Cortex of kidney (tissue), 1 donor: ENCODE data around the gene POU6F1.

Experiments
- DNase-seq: peaks from one replicate; lab custom pipeline; 2025; lab: John Stamatoyannopoulos, UW

POU6F1 gene

DNA sequence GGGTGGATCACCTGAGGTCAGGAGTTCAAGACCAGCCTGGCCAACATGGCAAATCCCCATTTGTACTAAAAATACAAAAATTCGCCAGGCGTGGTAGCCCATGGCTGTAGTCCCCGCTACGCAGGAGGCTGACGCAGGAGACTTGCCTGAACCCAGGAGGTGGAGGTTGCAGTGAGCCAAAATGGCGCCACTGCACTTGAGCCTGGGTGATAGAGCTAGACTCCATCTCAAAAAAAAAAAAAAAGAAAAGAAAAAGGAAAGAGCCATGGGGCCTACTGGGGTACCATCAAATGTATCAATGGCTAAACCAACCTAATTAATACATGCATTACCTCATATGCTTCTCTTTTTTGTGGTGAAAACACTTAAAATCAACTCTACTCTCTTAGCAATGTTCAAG, 55.6 kb downstream of the POU6F1 start:
- DNase-seq, result no peak

GRCh38 chr12:51160814-51161459, 56.9 kb downstream of the POU6F1 start:
- no peak for DNase-seq

- no peak for DNase-seq
Measured at GRCh38 chr12:51156245-51156765, 61.6 kb downstream of the POU6F1 start.

- DNase-seq, result no peak
Measured at GRCh38 chr12:51152953-51153352, 64.9 kb downstream of the POU6F1 start.

DNA sequence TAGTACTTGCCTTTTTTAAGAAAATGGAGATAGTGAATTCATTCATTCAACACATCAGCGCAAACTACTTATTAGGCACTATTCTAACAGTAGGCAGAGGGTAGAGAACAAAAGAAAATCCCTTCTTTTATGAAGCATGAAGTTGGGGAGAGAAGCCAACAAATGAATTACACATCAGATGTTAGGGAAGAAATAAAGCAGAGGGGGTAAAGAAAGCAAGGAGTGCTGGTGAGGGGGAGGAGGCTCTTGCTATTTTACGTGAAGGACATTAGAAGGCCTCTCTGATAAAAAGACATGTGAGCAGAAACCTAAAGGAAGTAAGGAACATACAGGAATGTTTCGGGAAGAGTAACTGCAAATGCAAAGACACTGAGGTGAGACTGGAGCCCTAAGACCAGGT, 67.1 kb downstream of the POU6F1 start:
- DNase-seq, result no peak

- DNase-seq, result no peak
Measured at GRCh38 chr12:51147309-51147708, 70.6 kb downstream of the POU6F1 start.

DNA sequence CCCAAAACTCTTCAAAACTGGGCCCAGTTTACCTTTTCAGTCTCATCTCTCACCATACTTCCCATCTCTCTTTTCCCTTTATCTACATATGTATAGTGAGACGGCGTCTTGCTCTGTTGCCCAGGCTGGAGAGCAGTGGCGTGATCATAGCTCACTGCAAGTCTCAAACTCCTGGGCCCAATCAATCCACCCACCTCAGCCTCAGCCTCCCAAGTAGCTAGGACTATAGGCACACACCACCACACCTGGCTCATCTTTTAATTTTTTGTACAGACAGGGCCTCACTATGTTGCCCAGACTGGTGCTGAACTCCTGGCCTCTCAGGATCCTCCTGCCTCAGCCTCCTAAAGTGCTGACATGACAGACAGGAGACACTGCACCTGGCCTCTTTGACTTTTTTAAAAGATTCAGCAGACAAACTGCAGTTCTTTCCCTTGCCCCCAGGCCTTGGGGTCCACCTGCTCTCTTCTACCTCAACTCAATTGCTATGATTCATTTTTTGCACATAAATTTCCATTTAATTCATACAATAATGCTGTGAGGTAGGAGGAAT, 78.5 kb downstream of the POU6F1 start:
- DNase-seq, result no peak
